Smooth muscle cell (in vitro differentiated cells): Measurements from ENCODE around the gene MCOLN2. TPM values are rescaled to one million over a fixed set of nuclear protein-coding genes. Genes with fewer than 3 reads are reported as not detected.

Experiments used
- DNase-seq: peaks from one replicate; lab custom pipeline; 2025; ENCODE audit not compliant: unreplicated experiment; lab: John Stamatoyannopoulos, UW
- H2AFZ ChIP-seq: fragments of 200-600 bp; sonication (generic); 2 replicates; pipeline ENCODE4 v1.6.0; 2016; ENCODE audit warnings: antibody characterized with exemption, low read depth, mild to moderate bottlenecking
- H3F3A ChIP-seq: fragments of 200-600 bp; sonication (generic); 2 replicates; pipeline ENCODE4 v1.6.0; 2017; ENCODE audit warnings: antibody characterized with exemption, low read depth
- H3K27ac ChIP-seq: fragments of 200-600 bp; sonication (generic); 2 replicates; pipeline ENCODE4 v1.5.1; 2016; ENCODE audit warnings: low read depth, mild to moderate bottlenecking
- H3K27me3 ChIP-seq: fragments of 200-600 bp; sonication (generic); 2 replicates; pipeline ENCODE4 v1.6.1; 2016; ENCODE audit warnings: low read depth, mild to moderate bottlenecking
- H3K36me3 ChIP-seq: fragments of 200-600 bp; sonication (generic); 2 replicates; pipeline ENCODE4 v1.5.1; 2016; ENCODE audit warnings: low read depth
- H3K4me1 ChIP-seq: fragments of 200-600 bp; sonication (generic); 2 replicates; pipeline ENCODE4 v1.5.1; 2016; ENCODE audit warnings: low read depth
- H3K4me2 ChIP-seq: fragments of 200-600 bp; sonication (generic); 2 replicates; pipeline ENCODE4 v1.6.0; 2016; ENCODE audit warnings: mild to moderate bottlenecking
- H3K4me3 ChIP-seq: fragments of 200-600 bp; sonication (generic); 2 replicates; pipeline ENCODE4 v1.5.1; 2016; ENCODE audit warnings: mild to moderate bottlenecking
- H3K79me2 ChIP-seq: fragments of 200-600 bp; sonication (generic); 2 replicates; pipeline ENCODE4 v1.6.0; 2016; ENCODE audit warnings: low read depth, mild to moderate bottlenecking
- H3K9ac ChIP-seq: fragments of 200-600 bp; sonication (generic); 2 replicates; pipeline ENCODE4 v1.6.0; 2016; ENCODE audit warnings: low read depth
- H3K9me3 ChIP-seq: fragments of 200-600 bp; sonication (generic); replicated peaks from 2 replicates; pipeline ENCODE4 v1.5.1; 2016; ENCODE audit warnings: low read depth
- H4K20me1 ChIP-seq: fragments of 200-600 bp; sonication (generic); 2 replicates; pipeline ENCODE4 v1.6.0; 2016; ENCODE audit warnings: low read depth
- CTCF ChIP-seq: fragments of 200-600 bp; sonication (generic); IDR thresholded peaks from 2 replicates; pipeline ENCODE4 v1.5.1; 2017; ENCODE audit warnings: borderline replicate concordance, mild to moderate bottlenecking, antibody characterized with exemption; ENCODE audit not compliant: insufficient read depth, poor library complexity, severe bottlenecking
- WGBS: methylation state at CpG from one replicate; pipeline ENCODE4 v1.1.7; 2016; ENCODE audit warnings: low lambda C conversion rate; 5-methylcytosine and 5-hydroxymethylcytosine counted together
- polyA plus RNA-seq: library from polyadenylated mRNA; unstranded; fragments of >200 nt; fragmentation: Nextera tagmentation; extraction: Ambion mirVana; gene quantifications from 2 replicates; pipeline ENCODE4 v1.2.1, GENCODE V29; 2016
- total RNA-seq: library from RNA; depleted of rRNA; stranded (reverse); fragments of >200 nt; gene quantifications from 2 replicates; pipeline ENCODE4 v1.2.3, GENCODE V29; 2014

The MCOLN2 gene
- total and polyA plus RNA-seq, 2 experiments from 2014 or later: not detected

DNA sequence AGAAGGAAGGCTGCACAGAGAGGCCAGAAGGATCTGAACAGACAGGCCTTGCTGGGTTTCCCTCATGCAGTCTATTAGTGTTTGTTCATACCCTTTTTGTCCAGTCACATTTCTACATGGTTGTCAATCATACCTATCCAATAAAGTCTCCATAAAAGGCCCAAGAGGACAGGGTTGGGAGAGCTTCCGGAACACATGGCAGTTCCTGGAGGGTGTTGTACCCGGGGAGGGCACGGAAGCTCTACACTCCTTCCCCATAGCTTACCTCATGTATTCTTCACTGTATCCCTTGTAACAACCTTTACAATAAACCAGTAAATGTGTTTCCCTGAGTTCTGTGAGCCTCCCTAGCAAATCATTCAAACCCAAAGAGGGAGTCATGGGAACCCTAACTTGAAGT is 28.0 kb downstream of the MCOLN2 start:
- no peaks in the 10 kb centered on the region for H3K4me1 ChIP-seq
- no peak for TF ChIP-seq CTCF
- H3K27ac ChIP-seq: no peak overlapping the region
- no peaks in the 10 kb centered on the region for H3K79me2 ChIP-seq
- H3F3A ChIP-seq: no peaks in the 10 kb centered on the region
- H2AFZ ChIP-seq: no peak overlapping the region
- no peak for DNase-seq
- H3K4me3 ChIP-seq: no peak overlapping the region
- no peaks in the 10 kb centered on the region for H4K20me1 ChIP-seq
- H3K36me3 ChIP-seq: no peaks in the 10 kb centered on the region
- no peak overlapping the region for H3K9ac ChIP-seq
- no peaks in the 10 kb centered on the region for H3K9me3 ChIP-seq
- 91% methylated on average over 3 of the region's 3 CpGs for WGBS
- H3K4me2 ChIP-seq: no peak overlapping the region
- peaks cover 2% of the 10 kb centered on the region for H3K27me3 ChIP-seq

DNA sequence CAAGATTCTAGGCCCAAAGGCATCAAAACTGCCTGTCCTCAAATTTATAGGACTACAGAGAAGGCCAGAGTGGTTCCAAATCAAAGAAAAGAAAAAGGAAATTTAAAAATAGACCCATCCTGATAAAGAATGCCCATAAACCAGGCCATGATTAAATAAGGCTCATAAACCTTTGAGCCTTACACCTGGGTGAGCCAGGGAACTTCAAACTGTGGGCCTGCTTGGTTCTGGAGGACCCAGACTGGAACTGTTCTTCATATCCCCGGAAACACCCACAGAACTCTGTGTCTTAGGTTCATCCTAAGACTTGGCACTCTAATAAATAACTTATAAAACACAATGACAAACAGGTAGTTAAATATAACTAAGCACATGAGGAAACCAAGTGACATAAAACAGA is 28.8 kb downstream of the MCOLN2 start:
- 88% methylated on average over 1 of the region's 1 CpG for WGBS
- no peak overlapping the region for H3K4me2 ChIP-seq
- DNase-seq: no peak
- no peak for TF ChIP-seq CTCF
- H3K36me3 ChIP-seq: no peaks in the 10 kb centered on the region
- no peak overlapping the region for H3K9ac ChIP-seq
- no peaks in the 10 kb centered on the region for H3K9me3 ChIP-seq
- no peak overlapping the region for H2AFZ ChIP-seq
- H3K27me3 ChIP-seq: peaks cover 2% of the 10 kb centered on the region
- no peaks in the 10 kb centered on the region for H4K20me1 ChIP-seq
- no peaks in the 10 kb centered on the region for H3K79me2 ChIP-seq
- H3F3A ChIP-seq: no peaks in the 10 kb centered on the region
- H3K4me1 ChIP-seq: no peaks in the 10 kb centered on the region
- H3K27ac ChIP-seq: no peak overlapping the region
- H3K4me3 ChIP-seq: no peak overlapping the region

GRCh38 chr1:84967666-84968065 is 29.2 kb downstream of the MCOLN2 start:
- H3F3A ChIP-seq: no peaks in the 10 kb centered on the region
- no peaks in the 10 kb centered on the region for H4K20me1 ChIP-seq
- no peak overlapping the region for H3K9ac ChIP-seq
- no peak overlapping the region for H3K27ac ChIP-seq
- H3K79me2 ChIP-seq: no peaks in the 10 kb centered on the region
- H3K4me3 ChIP-seq: no peak overlapping the region
- no peaks in the 10 kb centered on the region for H3K36me3 ChIP-seq
- DNase-seq: no peak
- H3K27me3 ChIP-seq: peaks cover 2% of the 10 kb centered on the region
- H3K9me3 ChIP-seq: no peaks in the 10 kb centered on the region
- H2AFZ ChIP-seq: no peak overlapping the region
- TF ChIP-seq CTCF: no peak
- H3K4me2 ChIP-seq: no peak overlapping the region
- WGBS: 81% methylated on average over 1 of the region's 1 CpG
- no peaks in the 10 kb centered on the region for H3K4me1 ChIP-seq

DNA sequence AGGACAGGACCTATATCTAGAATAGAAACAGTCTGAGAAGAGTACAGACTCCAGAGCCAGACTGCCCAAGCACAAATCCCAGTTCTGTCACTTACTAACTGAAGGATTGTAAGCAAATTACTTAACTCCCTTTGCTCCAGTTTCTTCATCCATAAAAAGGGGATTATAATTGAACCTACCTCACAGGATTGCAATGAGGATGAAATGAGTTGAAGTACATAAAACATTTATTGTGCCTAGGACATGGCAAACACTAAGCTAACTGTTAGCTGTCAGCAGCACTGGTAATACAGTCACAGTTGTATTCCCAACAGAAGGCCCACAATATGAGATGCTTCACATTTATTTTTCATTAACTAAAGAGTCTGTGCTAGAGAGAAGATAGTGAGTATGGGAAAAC is 33.9 kb downstream of the MCOLN2 start:
- no peaks in the 10 kb centered on the region for H3K9me3 ChIP-seq
- H3K36me3 ChIP-seq: no peaks in the 10 kb centered on the region
- H4K20me1 ChIP-seq: no peaks in the 10 kb centered on the region
- no peaks in the 10 kb centered on the region for H3K27me3 ChIP-seq
- H3K79me2 ChIP-seq: no peaks in the 10 kb centered on the region
- H2AFZ ChIP-seq: no peak overlapping the region
- H3K4me2 ChIP-seq: no peak overlapping the region
- no peak overlapping the region for H3K4me3 ChIP-seq
- H3K4me1 ChIP-seq: no peaks in the 10 kb centered on the region
- no peak overlapping the region for H3K9ac ChIP-seq
- TF ChIP-seq CTCF: no peak
- H3F3A ChIP-seq: peaks cover 8% of the 10 kb centered on the region
- no peak for DNase-seq
- H3K27ac ChIP-seq: no peak overlapping the region
